OCI-LY7 (cell line): Measurements from ENCODE around the gene APOH. TPM values are rescaled to one million over a fixed set of nuclear protein-coding genes. Genes with fewer than 3 reads are reported as not detected.

Experiments
- BruUV-seq: library from RNA; stranded (reverse); fragments of 400-500 nt; replicated peaks from 2 replicates; lab custom pipeline; 2021; lab: Mats Ljungman, UMichigan
- CTCF ChIA-PET: fragments of 300-600 bp; sonication (Branson Sonifier 250); formaldehyde crosslinking; loops from one replicate; lab custom pipeline; 2022; ENCODE audit warnings: antibody characterized with exemption; ENCODE audit not compliant: unreplicated experiment; lab: Charles Lee
- POLR2A ChIA-PET: fragments of 300-600 bp; sonication (Branson Sonifier 250); formaldehyde crosslinking; loops from one replicate; lab custom pipeline; 2022; ENCODE audit warnings: antibody characterized with exemption; lab: Charles Lee
- DNase-seq: peaks from one replicate; pipeline ENCODE4 v3.0.0-alpha.2; 2015; ENCODE audit warnings: low spot score
- H2AFZ ChIP-seq: fragments of 200-600 bp; sonication (generic), shearing (Covaris generic); 2 replicates; pipeline ENCODE4 v1.6.1; 2014; ENCODE audit warnings: mild to moderate bottlenecking, antibody characterized with exemption, low read length, moderate library complexity
- H3K27ac ChIP-seq: fragments of 200-600 bp; sonication (generic); 2 replicates; pipeline ENCODE4 v1.5.1; 2014; ENCODE audit warnings: mixed run types, low read depth, mild to moderate bottlenecking, moderate library complexity, low read length, inconsistent platforms; ENCODE audit not compliant: poor library complexity, severe bottlenecking
- H3K36me3 ChIP-seq: fragments of 200-600 bp; sonication (generic); 2 replicates; pipeline ENCODE4 v1.6.1; 2014; ENCODE audit warnings: mild to moderate bottlenecking, antibody characterized with exemption, low read length, moderate library complexity, mixed read lengths; ENCODE audit not compliant: insufficient read depth
- H3K4me1 ChIP-seq: fragments of 200-600 bp; sonication (generic); 2 replicates; pipeline ENCODE4 v1.5.1; 2014; ENCODE audit warnings: mild to moderate bottlenecking, low read length; ENCODE audit not compliant: insufficient read depth, poor library complexity, severe bottlenecking
- H3K4me2 ChIP-seq: fragments of 200-600 bp; sonication (generic); 2 replicates; pipeline ENCODE4 v1.6.1; 2014; ENCODE audit warnings: mild to moderate bottlenecking, low read length
- H3K4me3 ChIP-seq: fragments of 200-600 bp; sonication (generic); 2 replicates; pipeline ENCODE4 v1.5.1; 2014; ENCODE audit warnings: mild to moderate bottlenecking, low read depth, low read length; ENCODE audit not compliant: poor library complexity, severe bottlenecking
- H3K79me2 ChIP-seq: fragments of 200-600 bp; sonication (generic); 2 replicates; pipeline ENCODE4 v1.6.1; 2016; ENCODE audit warnings: low read depth, mild to moderate bottlenecking, low read length, moderate library complexity, mixed read lengths; ENCODE audit not compliant: insufficient read depth
- H3K9me2 ChIP-seq: fragments of 200-600 bp; sonication (generic); 2 replicates; pipeline ENCODE4 v1.6.1; 2016; ENCODE audit warnings: mild to moderate bottlenecking, low read length, mixed read lengths; ENCODE audit not compliant: insufficient read depth
- H3K9me3 ChIP-seq: fragments of 200-600 bp; sonication (generic); 2 replicates; pipeline ENCODE4 v1.6.1; 2014; ENCODE audit warnings: mild to moderate bottlenecking, mixed run types, low read length, mixed read lengths
- H4K20me1 ChIP-seq: fragments of 200-600 bp; sonication (generic); 2 replicates; pipeline ENCODE4 v1.6.1; 2014; ENCODE audit warnings: mild to moderate bottlenecking, antibody characterized with exemption, low read length, moderate library complexity, mixed read lengths; ENCODE audit not compliant: insufficient read depth
- EZH2phosphoT487 ChIP-seq: fragments of 200-600 bp; sonication (generic); IDR thresholded peaks from 2 replicates; pipeline ENCODE4 v1.6.1; 2018; ENCODE audit warnings: low read depth, borderline replicate concordance, mild to moderate bottlenecking, mixed run types, antibody characterized with exemption, low read length, moderate library complexity, mixed read lengths
- intact Hi-C: fragments of 100-400 bp; cut with micrococcal nuclease; formaldehyde crosslinking; loops from one replicate; pipeline ENCODE4 v1.10.0; 2022; ENCODE audit not compliant: unreplicated experiment
- total RNA-seq, 2 experiments: library from RNA; depleted of rRNA in 1 of 2; stranded (reverse); fragments of >200 nt in 1 of 2; shearing (Covaris generic) in 1 of 2; gene quantifications; 2 replicates each; pipeline ENCODE4 v1.2.3, GENCODE V29; 2014 to 2022
- TF ChIP-seq, protein P1 (sequence below): fragments of 200-600 bp; sonication (generic); conservative IDR thresholded peaks from 2 replicates; pipeline ENCODE4 v1.5.1; 2014; ENCODE audit warnings: mild to moderate bottlenecking, antibody characterized with exemption, low read length, moderate library complexity, mixed read lengths

The APOH gene
- total RNA-seq, 2 experiments from 2014 or later: not detected

DNA sequence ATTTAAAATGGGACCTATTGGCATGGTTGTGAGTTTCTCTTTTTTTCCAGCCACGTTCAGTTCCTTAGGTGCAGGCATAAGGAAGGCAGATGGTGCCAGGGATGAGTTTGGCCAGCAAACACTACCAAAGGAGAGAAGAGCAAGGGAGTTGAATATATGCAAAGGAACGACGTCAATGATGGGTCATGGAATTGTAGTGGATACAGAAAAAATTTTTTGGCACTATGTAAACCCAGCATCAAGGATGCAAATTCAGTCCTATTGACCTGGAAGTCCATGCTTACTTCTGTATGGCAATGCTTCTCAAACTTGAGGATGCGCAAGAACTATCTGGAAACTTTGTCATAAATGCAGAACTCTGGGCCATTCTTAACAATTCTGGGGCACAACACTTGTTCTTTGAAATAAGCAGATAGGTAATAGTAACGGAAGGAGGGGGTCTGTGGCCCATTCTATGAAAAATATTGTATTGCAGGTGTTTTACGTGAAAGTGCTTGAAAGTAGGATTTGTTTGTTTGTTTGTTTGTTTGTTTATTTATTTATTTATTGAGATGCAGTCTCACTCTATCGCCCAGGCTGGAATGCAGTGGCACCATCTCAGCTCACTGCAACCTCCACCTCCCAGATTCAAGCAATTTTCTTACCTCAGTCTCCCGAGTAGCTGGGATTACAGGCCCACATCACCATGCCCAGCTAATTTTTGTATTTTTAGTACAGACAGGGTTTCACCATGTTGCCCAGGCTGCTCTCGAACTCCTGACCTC lies 18.0 kb downstream of the APOH start:
- no peak overlapping the region for H3K4me3 ChIP-seq
- TF ChIP-seq, protein P1, sequence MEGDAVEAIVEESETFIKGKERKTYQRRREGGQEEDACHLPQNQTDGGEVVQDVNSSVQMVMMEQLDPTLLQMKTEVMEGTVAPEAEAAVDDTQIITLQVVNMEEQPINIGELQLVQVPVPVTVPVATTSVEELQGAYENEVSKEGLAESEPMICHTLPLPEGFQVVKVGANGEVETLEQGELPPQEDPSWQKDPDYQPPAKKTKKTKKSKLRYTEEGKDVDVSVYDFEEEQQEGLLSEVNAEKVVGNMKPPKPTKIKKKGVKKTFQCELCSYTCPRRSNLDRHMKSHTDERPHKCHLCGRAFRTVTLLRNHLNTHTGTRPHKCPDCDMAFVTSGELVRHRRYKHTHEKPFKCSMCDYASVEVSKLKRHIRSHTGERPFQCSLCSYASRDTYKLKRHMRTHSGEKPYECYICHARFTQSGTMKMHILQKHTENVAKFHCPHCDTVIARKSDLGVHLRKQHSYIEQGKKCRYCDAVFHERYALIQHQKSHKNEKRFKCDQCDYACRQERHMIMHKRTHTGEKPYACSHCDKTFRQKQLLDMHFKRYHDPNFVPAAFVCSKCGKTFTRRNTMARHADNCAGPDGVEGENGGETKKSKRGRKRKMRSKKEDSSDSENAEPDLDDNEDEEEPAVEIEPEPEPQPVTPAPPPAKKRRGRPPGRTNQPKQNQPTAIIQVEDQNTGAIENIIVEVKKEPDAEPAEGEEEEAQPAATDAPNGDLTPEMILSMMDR: no peak
- no peak for TF ChIP-seq EZH2phosphoT487

DNA sequence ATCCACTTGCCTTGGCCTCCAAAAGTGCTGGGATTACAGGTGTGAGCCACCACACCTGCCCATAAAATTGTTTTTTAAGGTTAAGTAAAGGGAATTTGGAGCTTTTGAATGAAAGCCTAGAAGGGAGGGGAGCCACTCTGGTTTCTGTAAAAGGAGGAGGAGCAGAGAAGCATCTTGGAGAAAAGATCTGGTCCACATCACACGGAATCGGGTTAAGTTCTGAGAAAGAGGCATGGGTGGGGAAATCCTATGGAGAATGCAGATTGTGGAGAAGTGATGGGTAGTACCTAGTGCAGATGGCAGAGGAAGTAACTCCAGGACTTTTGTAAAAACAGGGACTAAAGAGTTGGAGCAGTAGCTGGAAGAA lies 19.0 kb downstream of the APOH start:
- no peak for TF ChIP-seq EZH2phosphoT487
- TF ChIP-seq, protein P1: no peak
- H3K79me2 ChIP-seq: no peaks in the 10 kb centered on the region
- POLR2A ChIA-PET: interaction anchor here (0.6 kb wide), 1 partner anchor 789 kb away, joined by 3 read pairs; no protein-coding TSS in a partner anchor
- no peak overlapping the region for H3K4me2 ChIP-seq
- no peaks in the 10 kb centered on the region for H3K36me3 ChIP-seq
- no peak for DNase-seq
- no peaks in the 10 kb centered on the region for H4K20me1 ChIP-seq
- H3K4me1 ChIP-seq: no peaks in the 10 kb centered on the region
- H3K27ac ChIP-seq: no peak overlapping the region
- no peaks in the 10 kb centered on the region; the same call in 1 of the 2 replicates for H3K9me2 ChIP-seq
- H2AFZ ChIP-seq: no peak overlapping the region
- no peaks in the 10 kb centered on the region for H3K9me3 ChIP-seq
- no peak overlapping the region for H3K4me3 ChIP-seq
- intact Hi-C loops: no loop called here
- CTCF ChIA-PET: no interaction called here
- BruUV-seq: no TSS peak

More for the DNA sequence above, 18.0 kb downstream of the APOH start:
- Histone ChIP-seq H3K4me1 (no peaks in the 10 kb centered on the region), H3K9me3 (no peaks in the 10 kb centered on the region), H3K4me2 (no peak overlapping the region), H3K36me3 (no peaks in the 10 kb centered on the region), H4K20me1 (no peaks in the 10 kb centered on the region), H2AFZ (no peak overlapping the region), H3K27ac (no peak overlapping the region), H3K9me2 (no peaks in the 10 kb centered on the region; the same call in 1 of the 2 replicates), H3K79me2 (no peaks in the 10 kb centered on the region)
- DNase-seq: no peak
- intact Hi-C loops: no loop called here
- POLR2A ChIA-PET: no interaction called here
- BruUV-seq: no TSS peak
- CTCF ChIA-PET: no interaction called here

DNA sequence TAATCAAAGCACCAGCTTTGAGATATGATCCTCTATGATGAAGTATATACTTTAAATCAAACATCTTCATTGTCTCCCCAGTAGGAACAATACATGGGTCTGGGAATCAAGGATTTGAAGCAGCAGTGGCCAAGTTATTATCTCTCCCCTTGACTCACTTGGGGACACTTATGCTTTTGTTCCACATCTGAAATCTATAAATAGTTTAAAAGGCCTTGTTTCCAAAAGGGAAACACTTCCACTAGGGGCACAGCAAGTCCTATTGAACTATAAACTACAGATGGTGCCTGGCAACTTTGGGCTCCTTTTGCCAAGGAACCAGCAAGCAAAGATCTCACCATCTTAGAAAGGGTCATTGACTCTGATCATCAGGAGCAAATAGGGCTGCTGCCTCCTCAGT lies 21.3 kb downstream of the APOH start:
- CTCF ChIA-PET: no interaction called here
- POLR2A ChIA-PET: no interaction called here
- intact Hi-C loops: no loop called here

More for the DNA sequence above, 21.3 kb downstream of the APOH start:
- no peaks in the 10 kb centered on the region for H4K20me1 ChIP-seq
- H3K9me3 ChIP-seq: no peaks in the 10 kb centered on the region
- H3K4me1 ChIP-seq: no peaks in the 10 kb centered on the region
- no TSS peak for BruUV-seq
- no peaks in the 10 kb centered on the region for H3K36me3 ChIP-seq
- H2AFZ ChIP-seq: no peak overlapping the region
- no peak overlapping the region for H3K4me2 ChIP-seq
- no peak overlapping the region for H3K4me3 ChIP-seq
- H3K9me2 ChIP-seq: no peaks in the 10 kb centered on the region; the same call in 1 of the 2 replicates
- H3K27ac ChIP-seq: no peak overlapping the region
- H3K79me2 ChIP-seq: no peaks in the 10 kb centered on the region
- no peak for DNase-seq
- TF ChIP-seq, protein P1: no peak
